SK-N-MC (cell line): ENCODE measurements around the gene PLXNA4.

Source experiments
- EZH2 ChIP-seq: fragments of 200-600 bp; sonication (generic); IDR thresholded peaks from one replicate; pipeline ENCODE4 v1.6.1; 2017; ENCODE audit warnings: antibody characterized with exemption
- POLR2AphosphoS5 ChIP-seq: IDR thresholded peaks from 2 replicates; pipeline ENCODE4 v1.6.1; 2012; ENCODE audit warnings: mild to moderate bottlenecking, low read depth, low read length, borderline replicate concordance

- no peak for TF ChIP-seq EZH2
- no peak for TF ChIP-seq POLR2AphosphoS5
Measured at GRCh38 chr7:132187391-132187790, 388.9 kb downstream of the PLXNA4 start.
